HepG2 (cell line): ENCODE measurements around the gene PDE3B. TPM values are rescaled to one million over a fixed set of nuclear protein-coding genes. Genes with fewer than 3 reads are reported as not detected.

ENCODE experiments used
- ATAC-seq: fragments of 200-7000 bp; cut with Tn5 transposase; 3 replicates; pipeline ENCODE4 v1.9.1; 2020; ENCODE audit warnings: mild to moderate bottlenecking, moderate library complexity
- BruUV-seq: library from RNA; stranded (reverse); fragments of 400-500 nt; replicated peaks from 2 replicates; lab custom pipeline; 2021; lab: Mats Ljungman, UMichigan
- CTCF ChIA-PET: fragments of 300-600 bp; formaldehyde crosslinking; extraction: SDS; loops from one replicate; lab custom pipeline; 2021; ENCODE audit warnings: low total read pairs, inconsistent platforms, low intra/inter-chr PET ratio; lab: Yijun Ruan, JAX
- POLR2A ChIA-PET: fragments of 350-600 bp; sonication (Branson Sonifier 250); formaldehyde crosslinking; loops from one replicate; lab custom pipeline; 2020; ENCODE audit warnings: antibody characterized with exemption, inconsistent platforms; lab: Yijun Ruan, JAX
- DNase-seq: peaks from one replicate; pipeline ENCODE4 v3.0.0-alpha.2; 2015; ENCODE audit warnings: low spot score
- FAIRE-seq: peaks from 3 replicates; lab custom pipeline; 2011; peaks lifted over from hg19 to GRCh38; lab: Jason Lieb, UNC
- H2AFZ ChIP-seq: one replicate; pipeline ENCODE4 v1.6.1; 2011; ENCODE audit warnings: low read length, inconsistent platforms
- H3K27ac ChIP-seq: fragments of 300-600 bp; 3 replicates; pipeline ENCODE4 v1.8.0; 2011; ENCODE audit warnings: mixed run types, mild to moderate bottlenecking, mixed read lengths, low read length, inconsistent platforms; ENCODE audit not compliant: insufficient read depth; ENCODE audit errors: extremely low read length
- H3K27me3 ChIP-seq, 2 experiments: fragments of 200-600 bp in 1 of 2; 2 replicates in 1 of 2; 3 replicates in 1 of 2; pipeline versions ENCODE4 v1.6.0 to v1.8.0; 2011; ENCODE audit warnings: low read length in 2 of 2, mild to moderate bottlenecking in 2 of 2, moderate library complexity in 2 of 2, inconsistent platforms in 1 of 2; ENCODE audit not compliant: insufficient read depth in 2 of 2, control insufficient read depth in 1 of 2
- H3K36me3 ChIP-seq, 2 experiments: fragments of 200-600 bp in 1 of 2; replicated peaks in 1 of 2; 2 replicates in 1 of 2; 3 replicates in 1 of 2; pipeline versions ENCODE4 v1.5.1 to v1.8.0; 2011; ENCODE audit warnings: low read length in 2 of 2, inconsistent platforms in 1 of 2; ENCODE audit not compliant: insufficient read depth in 2 of 2, control insufficient read depth in 1 of 2
- H3K4me1 ChIP-seq: 2 replicates; pipeline ENCODE4 v1.5.1; 2012; ENCODE audit warnings: low read length, inconsistent platforms; ENCODE audit not compliant: insufficient read depth
- H3K4me2 ChIP-seq: 2 replicates; pipeline ENCODE4 v1.6.0; 2011; ENCODE audit warnings: low read depth, low read length, inconsistent platforms
- H3K4me3 ChIP-seq, 3 experiments: fragments of 200-600 bp in 1 of 3; sonication (generic), shearing (Covaris generic) in 1 of 3; replicated peaks in 1 of 3; 2 replicates each; pipeline ENCODE4 v1.5.1; 2011 to 2016; ENCODE audit warnings: low read length in 3 of 3, inconsistent platforms in 2 of 3, low read depth in 2 of 3, mild to moderate bottlenecking in 2 of 3, control low read depth in 1 of 3, mixed read lengths in 1 of 3; ENCODE audit not compliant: insufficient read depth in 1 of 3
- H3K79me2 ChIP-seq: one replicate; pipeline ENCODE4 v1.6.1; 2011; ENCODE audit warnings: low read length, inconsistent platforms; ENCODE audit not compliant: insufficient read depth
- H3K9ac ChIP-seq: 2 replicates; pipeline ENCODE4 v1.6.0; 2011; ENCODE audit warnings: mild to moderate bottlenecking, low read depth, low read length, inconsistent platforms; ENCODE audit not compliant: insufficient read depth
- H3K9me3 ChIP-seq: 2 replicates; pipeline ENCODE4 v1.5.1; 2012; ENCODE audit warnings: mild to moderate bottlenecking, low read length
- H4K20me1 ChIP-seq: 2 replicates; pipeline ENCODE4 v1.6.0; 2011; ENCODE audit warnings: inconsistent platforms, mild to moderate bottlenecking, low read length, moderate library complexity; ENCODE audit not compliant: insufficient read depth
- AFF4 ChIP-seq: sonication (generic); formaldehyde crosslinking; IDR thresholded peaks from 2 replicates; pipeline ENCODE4 v1.4.0; 2020; ENCODE audit warnings: missing genetic modification reagents
- BCL6 ChIP-seq: IDR thresholded peaks from 2 replicates; pipeline ENCODE4 v1.6.1; 2016; ENCODE audit warnings: missing genetic modification reagents, missing compliant biosample characterization
- CSRNP2 ChIP-seq: sonication (generic); formaldehyde crosslinking; conservative IDR thresholded peaks from 2 replicates; pipeline ENCODE4 v1.8.0; 2022; ENCODE audit warnings: low read depth, missing genetic modification reagents
- FOSL1 ChIP-seq: sonication (generic); formaldehyde crosslinking; IDR thresholded peaks from 2 replicates; pipeline ENCODE4 v1.9.0; 2021; ENCODE audit warnings: missing genetic modification reagents, borderline replicate concordance
- FOXA3 ChIP-seq: IDR thresholded peaks from 2 replicates; pipeline ENCODE4 v1.6.1; 2016; ENCODE audit warnings: missing genetic modification reagents, missing compliant biosample characterization
- GZF1 ChIP-seq: sonication (generic); formaldehyde crosslinking; IDR thresholded peaks from 2 replicates; pipeline ENCODE4 v1.5.1; 2020; ENCODE audit warnings: mild to moderate bottlenecking, missing genetic modification reagents
- MAFG ChIP-seq: sonication (generic); formaldehyde crosslinking; IDR thresholded peaks from 2 replicates; pipeline ENCODE4 v1.5.1; 2020; ENCODE audit warnings: mild to moderate bottlenecking, missing genetic modification reagents
- NKX3-1 ChIP-seq: sonication (generic); formaldehyde crosslinking; IDR thresholded peaks from 2 replicates; pipeline ENCODE4 v1.5.0; 2020; ENCODE audit warnings: missing genetic modification reagents
- PHF20 ChIP-seq: sonication (generic); formaldehyde crosslinking; IDR thresholded peaks from 2 replicates; pipeline ENCODE4 v1.5.0; 2020; ENCODE audit warnings: mild to moderate bottlenecking, missing genetic modification reagents
- PLRG1 ChIP-seq: fragments of 450-650 bp; conservative IDR thresholded peaks from 2 replicates; pipeline ENCODE4 v1.6.1; 2016
- RARA ChIP-seq: IDR thresholded peaks from 2 replicates; pipeline ENCODE4 v1.6.1; 2016; ENCODE audit warnings: missing genetic modification reagents, missing compliant biosample characterization
- SMAD9 ChIP-seq: sonication (generic); formaldehyde crosslinking; IDR thresholded peaks from 2 replicates; pipeline ENCODE4 v1.5.1; 2020; ENCODE audit warnings: mild to moderate bottlenecking, missing genetic modification reagents
- SSRP1 ChIP-seq: IDR thresholded peaks from 2 replicates; pipeline ENCODE4 v1.6.1; 2016; ENCODE audit warnings: control low read depth
- TBX3 ChIP-seq: fragments of 450-650 bp; IDR thresholded peaks from 2 replicates; pipeline ENCODE4 v1.6.1; 2017; ENCODE audit warnings: antibody characterized with exemption, mild to moderate bottlenecking, inconsistent platforms, borderline replicate concordance
- ZNF331 ChIP-seq: sonication (generic); formaldehyde crosslinking; IDR thresholded peaks from 2 replicates; pipeline ENCODE4 v1.4.0; 2020; ENCODE audit warnings: missing genetic modification reagents
- ZNF333 ChIP-seq: sonication (generic); formaldehyde crosslinking; IDR thresholded peaks from 2 replicates; pipeline ENCODE4 v1.4.0; 2020; ENCODE audit warnings: mild to moderate bottlenecking, missing genetic modification reagents, borderline replicate concordance
- ZNF543 ChIP-seq: sonication (generic); formaldehyde crosslinking; IDR thresholded peaks from 2 replicates; pipeline ENCODE4 v1.4.0; 2020; ENCODE audit warnings: mild to moderate bottlenecking, missing genetic modification reagents
- ZNF724P ChIP-seq: sonication (generic); formaldehyde crosslinking; IDR thresholded peaks from 2 replicates; pipeline ENCODE4 v1.8.0; 2022; ENCODE audit warnings: missing genetic modification reagents, borderline replicate concordance
- WGBS: methylation state at CpG from one replicate; pipeline ENCODE4 v1.1.6; 2017; ENCODE audit warnings: low lambda C conversion rate; 5-methylcytosine and 5-hydroxymethylcytosine counted together
- in situ Hi-C: cut with HindIII; loops from 2 replicates; pipeline ENCODE4 v1.10.0; 2017; ENCODE audit warnings: low pct_unique_long_range_greater_than_20kb; ENCODE audit not compliant: extremely low pct_ligation_motif_present
- intact Hi-C: fragments of 100-400 bp; cut with micrococcal nuclease; formaldehyde crosslinking; loops from one replicate; pipeline ENCODE4 v1.10.0; 2022; ENCODE audit not compliant: unreplicated experiment
- polyA plus RNA-seq, 8 experiments: library from polyadenylated mRNA; depleted of rRNA in 3 of 8; stranded (reverse) in 7 of 8; unstranded in 1 of 8; fragments of >200 nt; fragmentation: Illumina TruSeq in 4 of 8; extraction: Trizol in 4 of 8; gene quantifications; 2 replicates each; pipeline versions ENCODE4 v1.2.1 to v1.2.3, GENCODE V29; 2011 to 2016; ENCODE audit warnings: low read depth in 4 of 8, missing spikeins in 1 of 8, mixed read lengths in 1 of 8; ENCODE audit not compliant: insufficient read depth in 1 of 8
- total RNA-seq, 5 experiments: library from RNA; depleted of rRNA; stranded (reverse); fragments of >200 nt; fragmentation: Illumina TruSeq; extraction: Trizol; gene quantifications; 2 replicates each; pipeline ENCODE4 v1.2.3, GENCODE V29; 2016; ENCODE audit warnings: low read depth in 1 of 5
- TF ChIP-seq, protein P1 (sequence below): sonication (generic); formaldehyde crosslinking; IDR thresholded peaks from 2 replicates; pipeline ENCODE4 v1.8.0; 2022; ENCODE audit warnings: missing genetic modification reagents, mild to moderate bottlenecking, inconsistent platforms, borderline replicate concordance

PDE3B gene
- total and polyA plus RNA-seq, 2 of the 13 experiments (the other 11 are each of a cell fraction or from before 2014, with no cell fraction given): 14.1 to 26.5 TPM

DNA sequence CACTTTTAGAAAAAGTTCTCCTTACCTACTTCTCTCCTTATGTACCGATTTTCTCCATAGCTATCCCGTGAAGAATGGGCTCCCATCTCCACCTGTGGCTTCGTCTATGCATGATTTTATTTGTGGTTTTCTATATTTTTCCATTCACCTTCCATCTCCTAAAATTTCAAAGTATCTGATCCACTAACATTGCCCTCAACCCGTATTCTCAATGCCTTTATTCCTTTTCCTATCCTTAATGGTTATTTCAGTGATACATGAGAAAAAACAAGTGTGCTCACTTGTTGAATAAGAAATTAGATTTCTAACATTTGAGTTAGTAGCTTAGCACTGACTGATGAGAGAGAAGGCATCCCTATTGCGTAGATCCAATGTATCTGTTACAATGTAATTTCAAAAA lies 231.6 kb downstream of the PDE3B start:
- in situ Hi-C loops: no loop called here
- FAIRE-seq: no peak
- Histone ChIP-seq H3K4me2 (no peak overlapping the region), H3K9me3 (no peaks in the 10 kb centered on the region), H3K36me3 (peaks cover 0 to 6% of the 10 kb centered on the region in 2 experiments; a peak in 2 of 5 replicates), H2AFZ (no peak overlapping the region), H3K27me3 (no peaks in the 10 kb centered on the region; a peak in 1 of 5 replicates)
- no peak for TF ChIP-seq ZNF333 (CRISPR knock-in tag)
- no peak for TF ChIP-seq ZNF543 (CRISPR knock-in tag)
- TF ChIP-seq PLRG1: no peak
- TF ChIP-seq AFF4 (CRISPR knock-in tag): no peak
- TF ChIP-seq GZF1 (CRISPR knock-in tag): no peak
- TF ChIP-seq FOXA3: no peak
- no peak for TF ChIP-seq NKX3-1 (CRISPR knock-in tag)
- TF ChIP-seq SSRP1 (CRISPR knock-in tag): no peak
- TF ChIP-seq ZNF724P (CRISPR knock-in tag): no peak
- TF ChIP-seq CSRNP2: no peak
- TF ChIP-seq, protein P1, sequence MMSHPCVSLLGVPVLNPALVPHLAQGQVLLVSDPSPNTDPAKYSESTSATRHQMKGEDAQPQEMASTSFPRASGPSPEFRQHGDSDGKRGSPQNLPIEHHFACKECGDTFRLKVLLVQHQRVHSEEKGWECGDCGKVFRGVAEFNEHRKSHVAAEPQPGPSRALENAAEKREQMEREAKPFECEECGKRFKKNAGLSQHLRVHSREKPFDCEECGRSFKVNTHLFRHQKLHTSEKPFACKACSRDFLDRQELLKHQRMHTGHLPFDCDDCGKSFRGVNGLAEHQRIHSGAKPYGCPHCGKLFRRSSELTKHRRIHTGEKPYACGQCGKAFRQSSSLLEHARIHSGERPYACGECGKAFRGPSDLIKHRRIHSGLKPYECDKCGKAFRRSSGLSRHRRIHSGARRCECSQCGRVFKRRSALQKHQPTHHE (CRISPR knock-in tag): no peak
- TF ChIP-seq RARA: no peak
- no peak for TF ChIP-seq PHF20 (CRISPR knock-in tag)
- TF ChIP-seq BCL6: no peak
- TF ChIP-seq SMAD9: no peak
- no peak for TF ChIP-seq ZNF331 (CRISPR knock-in tag)
- no peak for TF ChIP-seq FOSL1
- no peak for TF ChIP-seq MAFG (CRISPR knock-in tag)
- no peak for TF ChIP-seq TBX3
- TF ChIP-seq, all 625 proteins: peak for 0
- 97% methylated on average over 5 of the region's 5 CpGs for WGBS
- ChIA-PET POLR2A (no interaction called here), CTCF (no interaction called here)
- H3K4me1 ChIP-seq: no peaks in the 10 kb centered on the region
- H3K4me3 ChIP-seq: no peak overlapping the region
- H3K27ac ChIP-seq: no peak overlapping the region
- no peaks in the 10 kb centered on the region for H3K79me2 ChIP-seq
- ATAC-seq (no peak), DNase-seq (no peak)
- H4K20me1 ChIP-seq: no peaks in the 10 kb centered on the region
- intact Hi-C loops: no loop called here
- BruUV-seq: no TSS peak
- no peak overlapping the region for H3K9ac ChIP-seq
